ENCODE data around the gene DEFB113.

DEFB113 gene

DNA sequence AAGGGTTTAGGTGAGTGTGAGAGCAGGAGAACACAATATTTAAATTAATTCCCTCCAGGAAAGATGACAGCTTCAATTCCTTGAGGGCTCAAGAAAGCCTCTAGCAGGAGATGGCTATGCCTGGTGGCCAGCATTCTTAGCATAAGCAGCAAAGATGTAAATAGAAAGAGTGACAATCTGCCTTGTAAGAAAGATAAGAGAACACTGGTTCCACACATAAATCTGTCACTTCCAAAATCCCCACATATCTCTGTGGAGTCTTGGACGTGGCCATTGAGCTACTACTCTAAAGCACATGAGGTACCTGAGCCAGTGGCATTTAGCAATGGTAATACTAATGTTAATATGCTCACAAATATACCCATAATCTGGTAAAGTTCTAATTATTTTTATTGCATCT lies 34.7 kb downstream of the DEFB113 start:
- DNase-seq, result no peak

DNA sequence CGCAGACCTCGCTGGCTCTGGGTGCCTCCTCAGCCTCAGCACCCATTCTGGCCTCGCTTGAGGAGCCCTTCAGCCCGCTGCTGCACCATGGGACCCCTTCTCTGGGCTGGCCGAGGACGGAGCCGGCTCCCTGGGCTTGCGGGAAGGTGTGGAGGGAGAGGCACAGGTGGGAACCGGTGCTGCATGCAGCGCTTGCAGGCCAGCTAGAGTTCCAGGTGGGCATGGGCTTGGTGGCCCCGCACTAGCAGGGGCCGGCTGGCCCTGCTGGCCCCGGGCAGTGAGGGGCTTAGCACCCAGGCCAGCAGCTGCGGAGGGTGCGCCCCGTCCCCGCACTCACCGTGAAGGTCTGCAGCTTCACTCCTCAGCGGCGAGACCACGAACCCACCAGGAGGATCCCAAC lies 35.9 kb downstream of the DEFB113 start:
- no peak for DNase-seq

DNA sequence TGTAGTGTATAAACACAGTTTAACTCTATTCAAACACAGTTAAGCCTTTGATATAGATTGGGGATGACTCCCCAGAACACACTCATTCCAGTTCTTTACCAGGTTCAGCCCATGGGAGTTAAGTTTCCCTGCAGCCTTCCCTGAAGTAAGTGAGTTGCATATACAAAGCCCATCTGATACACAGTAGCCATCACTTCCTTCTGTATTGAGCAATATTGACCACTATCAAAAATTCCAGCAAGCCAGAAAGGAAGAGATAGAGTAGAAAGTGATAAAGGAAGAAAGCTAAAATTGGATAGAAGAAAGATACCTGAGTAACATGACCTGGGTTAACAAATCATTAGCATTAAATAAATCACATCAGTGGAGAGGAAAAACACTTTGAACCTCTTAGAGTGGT lies 40.1 kb downstream of the DEFB113 start:
- DNase-seq, result no peak

DNA sequence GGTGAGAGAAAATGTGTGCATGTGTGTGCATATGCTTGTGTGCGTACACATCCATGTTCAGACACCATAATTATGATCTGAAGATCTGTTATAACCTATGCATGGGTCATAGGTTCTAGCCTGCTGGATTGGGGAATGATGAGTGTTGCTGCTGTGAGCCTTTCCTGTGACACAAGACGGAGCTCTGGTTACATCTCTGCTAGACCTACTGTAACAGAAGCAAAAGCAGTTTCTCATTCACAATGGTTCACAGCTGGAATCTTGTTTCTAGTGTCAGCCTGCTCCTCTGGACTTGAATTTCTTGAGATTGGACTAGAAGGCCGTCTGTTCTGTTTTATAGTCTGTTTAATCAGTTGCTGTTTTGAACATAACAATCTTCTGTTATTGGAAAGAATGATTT lies 45.6 kb downstream of the DEFB113 start:
- no peak for DNase-seq

DNA sequence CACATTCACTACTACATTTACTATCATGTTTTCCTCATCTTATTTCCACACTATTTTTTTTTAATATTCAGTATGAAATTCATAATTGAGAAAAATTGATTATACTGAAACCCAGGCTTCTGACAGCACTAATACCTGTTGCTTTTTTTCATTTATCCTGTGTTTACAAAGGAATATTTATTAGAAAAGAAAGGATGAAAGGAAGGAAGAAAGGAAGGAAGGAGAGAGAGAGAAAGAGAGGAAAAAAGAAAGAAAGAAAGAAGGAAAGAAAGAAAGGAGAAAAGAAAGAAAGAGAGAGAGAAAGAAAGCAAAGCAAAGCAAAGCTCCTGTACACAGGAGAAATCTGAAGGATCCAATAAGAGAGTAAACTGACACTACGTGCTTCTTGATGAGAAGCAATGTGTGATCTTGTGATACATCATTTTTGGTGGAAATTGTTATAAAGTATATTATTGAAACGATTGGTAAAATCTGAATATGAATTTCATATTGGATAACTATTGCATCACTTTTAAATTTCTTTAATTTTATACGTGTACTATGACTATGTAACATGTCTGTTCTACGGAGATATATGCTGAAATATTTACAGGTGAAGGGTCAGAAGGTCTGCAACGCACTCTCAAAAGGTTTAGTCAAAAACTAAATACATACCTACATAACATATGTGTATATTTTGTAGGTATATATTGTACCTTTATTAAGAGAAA lies 49.3 kb downstream of the DEFB113 start:
- DNase-seq, result no peak

DNA sequence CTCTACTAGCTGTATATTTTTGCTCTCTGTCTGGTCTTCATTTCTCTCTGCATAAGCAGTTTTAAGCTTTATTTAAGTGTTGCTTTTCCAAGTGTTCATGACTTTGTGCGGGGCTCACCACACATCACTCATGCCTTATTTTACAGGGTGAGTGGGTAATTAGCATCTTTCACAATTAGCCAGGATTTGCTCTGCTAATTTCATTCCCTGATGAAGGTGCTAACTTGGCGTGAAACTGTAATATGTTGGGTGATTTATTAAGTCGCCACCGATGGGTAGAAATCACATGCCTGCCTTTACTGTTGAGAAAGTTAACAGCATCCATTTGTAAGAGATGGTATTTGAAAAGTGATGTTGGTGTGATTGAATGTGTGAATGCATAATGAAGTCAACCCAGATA lies 50.2 kb downstream of the DEFB113 start:
- no peak for DNase-seq

DNA sequence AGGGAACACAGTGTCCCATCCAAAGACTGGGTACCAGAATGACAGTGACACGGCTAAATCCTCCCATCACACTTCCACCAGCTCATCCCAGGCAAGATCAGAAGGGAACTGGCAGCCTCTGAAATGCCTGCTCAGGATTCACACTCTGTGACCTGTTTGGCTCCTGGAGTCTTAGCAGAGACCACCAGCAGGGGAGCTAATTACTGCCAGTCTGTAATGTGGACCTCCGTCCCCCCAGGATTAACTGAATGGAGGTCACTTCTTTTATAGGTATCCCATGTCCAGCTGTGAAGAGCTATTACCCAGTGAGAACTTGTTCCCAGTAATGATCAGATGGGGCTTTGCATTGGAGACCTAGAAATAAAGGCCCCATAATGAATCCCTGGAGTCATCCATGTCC lies 50.6 kb downstream of the DEFB113 start:
- no peak for DNase-seq
